Small intestine (tissue), 7 donors: ENCODE data around the gene FBXW9. TPM values are rescaled to one million over a fixed set of nuclear protein-coding genes. Genes with fewer than 3 reads are reported as not detected.

Source experiments
- DNase-seq, 2 donors: peaks; one replicate each; pipeline versions ENCODE4 v3.0.0 to v3.0.0-alpha.2; 2013
- FAIRE-seq: peaks from 2 replicates; lab custom pipeline; 2012; peaks lifted over from hg19 to GRCh38; lab: Jason Lieb, UNC
- H3K27ac ChIP-seq, 3 donors: one replicate each; pipeline ENCODE4 v1.5.1; 2013; ENCODE audit warnings: low read length in 2 of 3, mild to moderate bottlenecking in 2 of 3, control low read depth in 1 of 3, inconsistent platforms in 1 of 3, low read depth in 1 of 3, moderate library complexity in 1 of 3
- H3K27me3 ChIP-seq, 3 donors: one replicate each; pipeline ENCODE4 v1.6.1; 2013; ENCODE audit warnings: low read length in 3 of 3, inconsistent platforms in 1 of 3; ENCODE audit not compliant: control insufficient read depth in 3 of 3, insufficient read depth in 3 of 3
- H3K36me3 ChIP-seq, 3 donors: one replicate each; pipeline ENCODE4 v1.6.1; 2013; ENCODE audit warnings: low read length in 3 of 3, inconsistent platforms in 1 of 3, low read depth in 1 of 3, mild to moderate bottlenecking in 1 of 3, moderate library complexity in 1 of 3; ENCODE audit not compliant: control insufficient read depth in 3 of 3, insufficient read depth in 2 of 3
- H3K4me1 ChIP-seq, 3 donors: one replicate each; pipeline ENCODE4 v1.6.1; 2013; ENCODE audit warnings: low read length in 2 of 3, inconsistent platforms in 1 of 3, low read depth in 1 of 3, mild to moderate bottlenecking in 1 of 3, moderate library complexity in 1 of 3; ENCODE audit not compliant: control insufficient read depth in 3 of 3, insufficient read depth in 2 of 3
- H3K4me3 ChIP-seq, 3 donors: one replicate each; pipeline ENCODE4 v1.5.1; 2013; ENCODE audit warnings: low read length in 3 of 3, control low read depth in 1 of 3, inconsistent platforms in 1 of 3, low read depth in 1 of 3, mild to moderate bottlenecking in 1 of 3, moderate library complexity in 1 of 3
- H3K9me3 ChIP-seq, 2 donors: one replicate each; pipeline ENCODE4 v1.6.1; 2013; ENCODE audit warnings: low read depth in 1 of 2, low read length in 1 of 2; ENCODE audit not compliant: control insufficient read depth in 2 of 2, insufficient read depth in 1 of 2
- WGBS, 3 donors: extraction: QIAGEN DNeasy Blood & Tissue Kit; methylation state at CpG; one replicate each; pipeline ENCODE4 v1.1.7; 2013; 5-methylcytosine and 5-hydroxymethylcytosine counted together
- polyA plus RNA-seq, 4 donors: library from polyadenylated mRNA; stranded (reverse) in 3 of 4; unstranded in 1 of 4; fragments of 200-250 nt in 3 of 4; fragments of 120-200 nt in 1 of 4; gene quantifications; one replicate each; pipeline versions ENCODE4 v1.2.1 to v1.2.3, GENCODE V29; 2013
- donor health status: healthy with polysubstance abuse.
- donor health status: control.
- donor health status: control.
- donor health status: Bipolar disorder and iron deficiency.
- donor health status: healthy.

The FBXW9 gene
- polyA plus RNA-seq, 4 donors: 4.5 to 11.8 (median 7.2) TPM

DNA sequence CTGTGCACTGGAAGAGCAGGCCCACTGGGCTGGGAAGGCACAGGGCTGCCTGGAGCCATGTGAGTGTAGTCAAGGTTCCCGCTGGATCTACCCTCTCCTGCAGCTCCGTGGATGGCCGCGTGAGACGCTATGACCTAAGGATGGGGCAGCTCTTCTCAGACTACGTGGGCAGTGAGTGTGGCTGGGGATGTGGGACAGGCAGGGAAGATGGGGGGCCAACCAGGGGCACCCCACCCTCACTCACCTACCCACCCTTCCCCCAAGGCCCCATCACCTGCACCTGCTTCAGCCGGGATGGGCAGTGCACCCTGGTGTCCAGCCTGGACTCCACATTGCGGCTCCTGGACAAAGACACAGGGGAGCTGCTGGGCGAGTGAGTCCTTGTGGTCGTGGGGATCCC lies 23.7 kb downstream of the FBXW9 start:
- WGBS, 3 donors: 82 to 88% (median 82%) methylated on average over 8 to 10 of the region's 10 CpGs
- Histone ChIP-seq H3K36me3 (peaks cover 8 to 74% (median 9%) of the 10 kb centered on the region in 3 donors), H3K27ac (no peak overlapping the region), H3K4me1 (peaks cover 3 to 14% (median 5%) of the 10 kb centered on the region in 3 donors), H3K4me3 (no peak overlapping the region), H3K27me3 (no peaks in the 10 kb centered on the region), H3K9me3 (no peaks in the 10 kb centered on the region)
- FAIRE-seq (no peak), DNase-seq (no peak)

DNA sequence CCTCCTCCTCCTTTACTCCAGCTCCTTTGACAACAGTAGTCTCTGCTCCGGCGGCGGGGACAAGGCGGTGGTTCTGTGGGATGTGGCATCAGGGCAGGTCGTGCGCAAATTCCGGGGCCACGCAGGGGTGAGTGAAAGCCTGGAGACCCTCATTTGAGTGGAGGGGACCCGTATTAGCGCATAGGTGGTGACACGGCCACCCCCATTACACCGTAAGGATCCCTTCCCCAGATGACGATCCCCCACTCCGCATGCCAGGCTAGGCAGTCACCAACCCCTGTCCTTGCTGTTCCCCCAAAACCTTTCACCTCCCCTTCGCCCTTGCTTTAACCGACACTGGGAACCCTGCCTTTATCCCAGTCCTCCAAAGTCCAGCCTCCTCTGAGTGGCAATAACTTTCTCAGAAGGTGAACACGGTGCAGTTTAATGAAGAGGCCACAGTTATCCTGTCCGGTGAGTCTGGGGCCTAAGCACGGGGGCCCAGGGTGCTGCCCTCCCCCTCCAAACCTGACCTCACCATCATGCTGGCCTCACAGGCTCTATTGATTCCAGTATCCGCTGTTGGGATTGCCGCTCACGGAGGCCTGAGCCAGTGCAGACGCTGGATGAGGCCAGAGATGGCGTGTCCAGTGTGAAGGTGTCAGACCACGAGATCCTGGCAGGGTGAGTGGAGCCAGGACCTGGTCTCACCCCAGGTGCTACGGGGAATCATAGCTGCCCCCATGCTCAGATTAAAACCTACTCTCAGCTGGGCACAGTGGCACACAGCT lies 26.1 kb downstream of the FBXW9 start:
- DNase-seq: no peak
- Histone ChIP-seq H3K4me1 (peaks cover 10 to 22% (median 12%) of the 10 kb centered on the region in 3 donors), H3K27ac (peak overlapping the region; percentile 74 to 94 (median 93)), H3K9me3 (no peaks in the 10 kb centered on the region), H3K36me3 (peaks cover 3 to 60% (median 8%) of the 10 kb centered on the region in 3 donors), H3K27me3 (no peaks in the 10 kb centered on the region), H3K4me3 (peak overlapping the region; percentile 77 to 88 (median 86))
- no peak for FAIRE-seq
- WGBS, 3 donors: 31 to 37% (median 33%) methylated on average over 23 to 26 of the region's 26 CpGs

DNA sequence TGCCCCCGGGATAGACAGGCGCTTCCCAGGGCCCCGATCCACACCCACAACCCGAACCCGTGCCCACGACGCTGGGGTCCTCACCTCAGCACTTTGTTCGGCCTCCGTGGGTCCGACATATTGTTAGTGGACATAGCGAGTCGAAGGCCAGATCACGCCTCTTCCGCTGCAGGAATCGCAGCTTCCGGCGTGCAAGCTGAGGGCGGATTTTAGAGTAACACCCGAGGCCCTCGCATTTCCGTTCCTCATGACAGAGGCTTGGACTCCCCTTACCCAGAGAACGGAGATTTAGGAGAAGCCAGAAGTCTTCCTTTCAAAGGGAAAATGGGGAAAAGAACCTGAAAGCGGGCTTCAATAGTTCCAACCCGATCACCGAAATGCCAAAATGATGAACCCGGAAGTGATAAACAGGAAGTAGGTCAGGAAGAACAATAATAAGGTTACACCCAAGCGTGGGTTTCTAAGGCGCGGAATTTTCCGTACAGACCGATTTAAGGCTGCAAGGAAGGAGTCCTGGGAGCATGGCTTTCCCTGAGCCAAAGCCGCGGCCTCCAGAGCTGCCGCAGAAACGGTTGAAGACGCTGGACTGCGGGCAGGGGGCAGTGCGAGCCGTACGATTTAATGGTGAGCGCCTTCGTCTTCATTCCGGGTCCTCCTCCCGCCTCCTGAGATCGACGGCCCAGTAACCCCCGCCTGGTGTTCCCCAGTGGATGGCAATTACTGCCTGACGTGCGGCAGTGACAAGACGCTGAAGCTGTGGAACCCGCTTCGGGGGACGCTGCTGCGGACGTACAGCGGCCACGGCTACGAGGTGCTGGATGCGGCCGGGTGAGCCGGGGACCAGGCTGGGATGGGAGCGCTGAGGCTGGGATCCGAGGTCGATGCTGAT lies 26.9 kb downstream of the FBXW9 start:
- peaks cover 2 to 60% (median 6%) of the 10 kb centered on the region in 3 donors for H3K36me3 ChIP-seq
- no peak for FAIRE-seq
- H3K27me3 ChIP-seq: no peaks in the 10 kb centered on the region
- H3K27ac ChIP-seq: peak overlapping the region; percentile 74 to 94 (median 93)
- peak; percentile 85 to 91 for DNase-seq
- H3K4me1 ChIP-seq: peaks cover 10 to 22% (median 12%) of the 10 kb centered on the region in 3 donors
- H3K9me3 ChIP-seq: no peaks in the 10 kb centered on the region
- 0 to 1% (median 0%) methylated on average over 56 to 64 of the region's 64 CpGs for WGBS, 3 donors
- H3K4me3 ChIP-seq: peak overlapping the region; percentile 77 to 88 (median 86)

DNA sequence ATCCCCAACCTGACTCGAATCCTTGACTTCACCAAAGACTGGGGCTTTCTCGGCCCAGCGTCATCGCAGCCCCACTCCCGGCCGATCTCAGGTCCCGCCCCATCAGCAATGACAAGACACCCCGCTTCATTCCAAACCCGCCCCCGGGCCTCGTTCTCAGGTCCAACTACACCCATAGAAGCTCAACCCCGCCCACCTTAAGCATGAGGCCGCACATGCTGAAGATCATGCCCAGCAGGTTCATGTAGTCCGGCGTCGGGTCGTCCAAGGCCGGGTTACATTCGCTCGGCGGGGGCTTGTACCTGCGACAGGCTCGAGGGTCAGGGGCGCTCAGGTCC lies 27.5 kb downstream of the FBXW9 start:
- peak; percentile 35 to 75 for DNase-seq
- WGBS, 3 donors: 0 to 1% (median 1%) methylated on average over 24 of the region's 24 CpGs

DNA sequence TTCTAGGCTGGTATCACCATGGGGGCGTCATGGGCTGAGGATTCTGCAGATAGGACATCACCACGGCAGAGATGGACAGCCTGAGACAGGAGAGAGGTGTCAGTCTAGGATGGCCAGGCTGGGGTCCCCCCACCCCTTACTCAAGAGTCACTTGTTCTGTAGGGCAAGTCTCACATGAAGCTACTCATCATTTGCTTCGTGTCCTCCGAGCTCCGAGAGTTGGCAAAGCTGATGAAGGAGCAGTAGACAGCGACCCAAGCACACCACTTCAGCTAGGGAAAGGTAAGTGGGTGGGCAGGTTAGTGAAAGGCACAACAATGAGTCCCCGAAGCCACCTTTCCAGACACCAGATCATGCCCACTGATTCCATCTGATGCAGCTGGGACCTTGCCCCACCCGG lies 28.1 kb downstream of the FBXW9 start:
- no peaks in the 10 kb centered on the region for H3K9me3 ChIP-seq
- H3K4me3 ChIP-seq: peak overlapping the region in 2 of 3 donors; percentile 86 to 88
- FAIRE-seq (no peak), DNase-seq (no peak)
- H3K36me3 ChIP-seq: peaks cover 3 to 61% (median 3%) of the 10 kb centered on the region in 3 donors
- peaks cover 10 to 22% (median 12%) of the 10 kb centered on the region in 3 donors for H3K4me1 ChIP-seq
- H3K27me3 ChIP-seq: no peaks in the 10 kb centered on the region
- H3K27ac ChIP-seq: peak overlapping the region in 2 of 3 donors; percentile 93 to 94
- 57 to 70% (median 62%) methylated on average over 8 of the region's 8 CpGs for WGBS, 3 donors

More for the DNA sequence above, 27.5 kb downstream of the FBXW9 start:
- no peaks in the 10 kb centered on the region for H3K9me3 ChIP-seq
- H3K36me3 ChIP-seq: peaks cover 0 to 60% (median 6%) of the 10 kb centered on the region in 3 donors
- no peak for FAIRE-seq
- no peaks in the 10 kb centered on the region for H3K27me3 ChIP-seq
- peaks cover 10 to 22% (median 12%) of the 10 kb centered on the region in 3 donors for H3K4me1 ChIP-seq
- H3K4me3 ChIP-seq: peak overlapping the region; percentile 77 to 88 (median 86)
- H3K27ac ChIP-seq: peak overlapping the region; percentile 74 to 94 (median 93)

DNA sequence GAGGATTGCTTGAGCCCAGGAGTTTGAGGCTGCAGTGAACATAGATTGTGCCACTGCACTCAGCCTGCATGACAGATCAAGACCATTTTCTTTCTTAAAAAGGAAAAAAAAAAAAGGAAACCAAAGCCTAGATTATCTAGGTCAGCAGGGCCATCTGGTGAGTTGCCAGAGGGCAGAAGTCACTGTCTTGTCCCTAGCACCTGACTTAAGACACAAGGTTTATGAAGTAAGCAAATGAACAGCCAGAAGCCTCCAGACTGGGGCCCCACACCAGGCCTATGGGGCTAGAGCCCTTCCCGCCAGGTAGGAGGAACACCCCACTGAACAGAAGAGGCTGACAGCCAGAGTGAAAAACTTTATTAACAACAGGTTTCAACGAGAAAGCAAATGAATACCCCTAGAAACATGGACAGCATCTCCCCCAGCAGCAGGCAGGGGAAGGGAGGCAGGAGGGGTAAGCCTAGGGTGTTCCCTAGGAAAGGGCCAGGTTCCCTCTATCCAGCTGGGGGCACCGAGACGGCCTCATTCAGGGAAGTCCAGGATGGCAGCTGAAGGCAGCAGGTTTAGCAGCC lies 28.6 kb downstream of the FBXW9 start:
- H3K27ac ChIP-seq: peak overlapping the region in 1 of 3 donors; percentile 14

DNA sequence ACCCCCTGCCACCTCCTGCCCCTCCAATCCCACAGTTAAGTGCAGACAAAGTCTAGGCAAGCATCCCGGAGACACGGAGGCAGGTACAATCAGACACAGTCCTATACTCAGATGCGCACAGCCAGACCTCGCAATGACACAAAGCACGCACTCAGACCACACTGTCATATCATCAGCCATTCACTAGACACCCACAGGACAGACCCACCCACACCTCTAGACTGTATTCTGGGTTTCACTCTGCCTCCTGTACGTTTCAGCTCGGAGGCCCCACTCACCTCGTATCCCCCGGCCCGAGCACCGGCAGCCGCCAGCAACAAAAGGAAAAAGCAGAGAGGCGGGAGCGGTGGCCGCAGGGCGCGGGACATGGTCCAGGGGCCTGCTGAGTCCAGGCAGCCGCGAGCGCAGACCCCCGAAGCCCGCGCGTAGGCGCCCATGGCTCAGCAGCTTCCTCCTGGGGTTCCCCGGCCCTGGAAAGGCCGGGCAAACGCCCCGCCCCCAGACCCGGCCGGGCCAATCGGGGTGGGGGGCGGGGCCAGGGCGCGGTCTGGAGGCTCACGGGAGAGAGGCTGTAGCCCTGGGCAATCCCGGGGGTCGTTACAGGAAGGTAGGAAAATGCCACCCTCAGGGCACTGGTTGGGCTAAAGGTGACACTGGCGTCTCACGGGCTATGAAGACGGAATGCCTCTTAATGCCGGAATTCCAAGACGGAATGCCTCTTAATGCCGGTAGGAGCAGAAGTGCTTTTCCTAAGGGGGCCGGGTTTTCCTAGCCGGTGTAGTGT lies 30.0 kb downstream of the FBXW9 start, which contains the start of the genes MAN2B1 and WDR83:
Gene MAN2B1 (minus strand): TSS at position 478 of the 784 bp plus-strand sequence. CDS start 41 bp downstream, at position 437.
Gene WDR83 (plus strand): TSS at position 543 of the 784 bp plus-strand sequence. CDS start 2,984 bp downstream, outside the sequence.
- Histone ChIP-seq H3K4me1 (peaks cover 10 to 22% (median 12%) of the 10 kb centered on the region in 3 donors), H3K27me3 (no peaks in the 10 kb centered on the region), H3K9me3 (no peaks in the 10 kb centered on the region), H3K27ac (peak within 1 kb of the TSS in 2 of 3 donors; percentile 50 to 66), H3K36me3 (peaks cover 2 to 61% (median 4%) of the 10 kb centered on the region in 3 donors), H3K4me3 (peak within 1 kb of the TSS; percentile 77 to 83 (median 82))
- no peak for FAIRE-seq
- WGBS, 3 donors: 0 to 2% (median 1%) methylated on average over 44 to 46 of the region's 46 CpGs
- peak; percentile 80 to 93 for DNase-seq

More for the DNA sequence above, 28.6 kb downstream of the FBXW9 start:
- Histone ChIP-seq H3K9me3 (no peaks in the 10 kb centered on the region), H3K27me3 (no peaks in the 10 kb centered on the region), H3K4me1 (peaks cover 10 to 22% (median 12%) of the 10 kb centered on the region in 3 donors), H3K36me3 (peaks cover 3 to 61% (median 3%) of the 10 kb centered on the region in 3 donors), H3K4me3 (peak overlapping the region in 1 of 3 donors; percentile 86)
- 53 to 75% (median 65%) methylated on average over 4 of the region's 4 CpGs for WGBS, 3 donors
- DNase-seq (peak in 1 of 2 donors; percentile 38), FAIRE-seq (no peak)
